GM18502 (cell line): Measurements from ENCODE around the gene XPR1.
A peak's percentile ranks its signal among the peaks of the same experiment; 100 is the strongest.

ENCODE experiments used
- ATAC-seq: cut with Tn5 transposase; IDR thresholded peaks from one replicate; pipeline ENCODE4 v1.9.1; 2021; ENCODE audit warnings: mild to moderate bottlenecking; ENCODE audit not compliant: unreplicated experiment, poor library complexity

XPR1 gene

DNA sequence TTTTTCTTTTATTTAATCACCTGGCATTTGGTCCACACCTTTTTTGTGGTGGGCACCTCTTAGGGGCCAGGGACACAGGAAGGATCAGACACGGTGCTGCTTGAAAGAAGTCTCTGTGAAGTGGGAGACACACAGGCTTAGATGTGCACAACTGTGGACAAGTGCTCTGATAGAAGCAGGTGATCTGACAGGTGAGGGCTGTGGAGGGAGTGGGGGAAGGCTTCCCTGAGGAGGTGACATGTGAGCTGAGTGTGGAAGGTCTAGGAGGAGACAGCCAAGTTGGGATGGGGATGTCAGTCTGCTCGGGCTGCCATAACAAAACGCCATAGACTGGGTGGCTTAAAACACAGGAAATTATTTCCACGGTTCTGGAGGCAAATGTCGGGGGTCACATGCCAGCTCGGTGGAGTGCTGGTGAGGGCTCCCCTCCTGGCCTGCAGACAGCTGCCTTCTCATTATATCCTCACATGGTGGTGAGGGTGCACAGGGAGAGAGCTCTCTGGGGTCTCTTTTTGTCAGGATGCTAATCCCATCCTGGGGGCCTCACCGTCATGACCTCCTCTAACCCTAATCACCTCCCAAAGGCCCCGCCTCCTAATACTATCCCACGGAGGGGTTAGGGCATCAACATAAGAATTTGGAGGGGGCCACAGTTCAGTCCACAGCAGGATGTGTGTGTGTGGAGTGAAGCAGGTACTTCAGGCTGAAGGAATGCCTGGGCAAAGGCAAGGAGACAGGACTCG lies 275.7 kb downstream of the XPR1 start:
- ATAC-seq, result no peak

DNA sequence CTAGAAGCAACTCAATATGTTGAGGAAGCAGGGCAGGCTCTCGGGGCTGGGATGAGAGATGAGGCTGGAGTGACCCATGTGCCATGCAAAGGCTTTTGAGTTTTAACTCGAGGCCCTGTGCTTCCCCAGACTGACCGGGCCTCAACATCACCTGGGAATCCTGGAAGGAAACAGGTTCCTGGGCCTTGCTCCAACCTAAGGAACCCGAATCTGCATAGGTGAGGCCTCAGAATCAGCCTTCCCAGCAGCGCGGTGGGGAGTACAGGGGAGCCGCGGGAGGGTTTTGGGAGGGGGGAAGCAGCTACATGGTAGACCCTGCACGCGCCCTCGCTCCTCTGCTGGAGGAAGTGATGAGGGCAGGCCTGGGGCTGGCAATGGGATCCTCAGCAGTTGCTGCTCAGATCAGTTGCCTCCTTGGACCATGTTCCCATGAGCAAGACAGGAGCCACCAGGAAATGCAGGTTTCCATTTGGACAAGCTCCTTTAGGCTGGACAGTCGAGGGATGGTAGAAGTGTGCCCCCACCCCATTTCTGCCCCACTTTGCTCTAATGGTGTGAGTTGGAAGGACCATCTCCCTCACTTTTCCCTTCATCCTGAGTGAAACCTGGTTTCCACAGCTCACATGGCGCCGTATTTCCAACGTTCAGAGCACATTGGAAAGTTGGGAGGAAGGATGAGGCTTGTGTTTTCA lies 276.4 kb downstream of the XPR1 start:
- ATAC-seq, result no peak

GRCh38 chr1:180909005-180909414 lies 277.2 kb downstream of the XPR1 start:
- ATAC-seq, result peak; percentile 42

- peak; percentile 46 for ATAC-seq
Measured at GRCh38 chr1:180909462-180909976, 277.7 kb downstream of the XPR1 start.

DNA sequence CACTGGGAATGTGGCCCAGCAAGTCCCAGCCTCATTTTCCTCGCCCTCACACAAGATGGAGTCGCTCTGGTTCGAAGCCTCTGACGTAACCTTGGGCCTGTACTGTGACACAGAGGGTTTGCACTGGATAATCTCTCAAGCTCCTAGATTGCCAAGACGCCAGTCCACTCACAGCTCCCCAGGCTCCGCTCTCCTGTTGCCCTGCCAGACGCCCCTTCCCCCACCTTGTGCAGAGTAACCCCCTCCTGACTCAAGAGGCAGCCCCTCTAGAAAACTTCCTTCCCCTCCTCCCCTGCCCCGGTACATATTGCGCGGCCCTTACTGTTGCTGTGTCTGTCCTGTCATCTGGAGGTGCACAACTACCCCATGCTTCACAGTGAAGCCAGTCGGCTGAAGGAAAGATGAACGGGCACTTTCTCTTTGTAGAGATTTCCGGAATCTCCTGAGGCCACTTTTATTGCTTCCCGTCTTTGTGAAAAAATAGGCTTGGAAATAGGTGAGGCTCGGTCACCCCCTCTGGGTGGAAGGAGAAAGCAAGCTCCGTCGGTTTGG lies 279.9 kb downstream of the XPR1 start:
- no peak for ATAC-seq

DNA sequence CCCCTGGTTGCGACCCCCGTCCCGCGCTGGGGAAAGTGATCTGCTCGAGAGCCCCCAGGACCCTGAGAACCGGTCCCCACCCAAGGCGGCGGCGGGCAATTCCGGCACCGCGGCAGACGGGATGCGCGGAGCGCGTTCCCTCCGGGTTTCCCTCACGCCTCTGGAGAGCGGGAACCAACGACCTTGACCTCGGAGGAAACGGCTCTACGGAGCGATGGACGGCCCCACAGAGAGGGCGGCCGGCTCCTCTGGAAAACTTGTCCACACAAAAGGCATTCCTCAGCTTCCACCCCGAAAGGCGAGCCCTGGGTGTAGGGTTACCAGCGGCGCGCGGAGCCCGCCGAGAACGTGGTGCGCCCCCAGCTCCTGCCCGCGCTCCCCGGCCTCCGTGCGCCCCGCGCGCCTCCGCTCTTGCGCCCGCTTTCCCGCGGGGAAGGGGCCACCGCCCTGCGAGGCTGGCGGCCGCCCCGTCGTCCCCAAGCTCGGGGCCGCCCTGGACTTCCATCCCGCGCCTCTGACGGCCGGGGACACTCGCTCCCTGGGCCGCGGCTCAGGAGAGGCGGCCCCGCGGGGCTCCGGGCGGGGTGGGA lies 280.5 kb downstream of the XPR1 start:
- ATAC-seq, result no peak

- no peak for ATAC-seq
Measured at GRCh38 chr1:180912801-180913565, 281.2 kb downstream of the XPR1 start, which contains the start of gene KIAA1614. Gene KIAA1614 (plus strand): TSS chr1:180912897. CDS start chr1:180913244, 347 bp downstream.

DNA sequence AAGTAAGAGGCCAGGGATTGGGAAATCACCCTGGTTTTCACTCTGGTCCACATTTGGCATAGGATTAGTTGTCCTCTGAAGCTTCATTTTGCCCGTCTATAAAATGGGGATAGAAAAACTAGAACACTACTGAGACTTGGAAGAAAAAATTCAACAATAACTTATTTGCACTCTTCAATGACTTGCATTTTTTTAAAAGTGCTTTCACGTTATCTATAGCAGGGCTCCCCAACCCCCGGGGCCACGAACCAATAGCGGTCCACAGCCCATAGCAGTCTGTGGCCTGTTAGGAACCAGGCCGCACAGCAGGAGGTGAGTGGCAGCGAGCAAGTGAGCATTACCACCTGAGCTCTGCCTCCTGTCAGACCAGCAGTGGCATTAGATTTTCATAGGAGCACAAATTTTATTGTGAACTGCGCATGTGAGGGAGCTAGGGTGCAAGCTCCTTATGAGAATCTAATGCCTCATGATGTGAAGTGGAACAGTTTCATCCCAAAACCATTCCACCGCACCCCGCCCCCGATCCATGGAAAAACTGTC lies 283.7 kb downstream of the XPR1 start:
- ATAC-seq, result no peak

DNA sequence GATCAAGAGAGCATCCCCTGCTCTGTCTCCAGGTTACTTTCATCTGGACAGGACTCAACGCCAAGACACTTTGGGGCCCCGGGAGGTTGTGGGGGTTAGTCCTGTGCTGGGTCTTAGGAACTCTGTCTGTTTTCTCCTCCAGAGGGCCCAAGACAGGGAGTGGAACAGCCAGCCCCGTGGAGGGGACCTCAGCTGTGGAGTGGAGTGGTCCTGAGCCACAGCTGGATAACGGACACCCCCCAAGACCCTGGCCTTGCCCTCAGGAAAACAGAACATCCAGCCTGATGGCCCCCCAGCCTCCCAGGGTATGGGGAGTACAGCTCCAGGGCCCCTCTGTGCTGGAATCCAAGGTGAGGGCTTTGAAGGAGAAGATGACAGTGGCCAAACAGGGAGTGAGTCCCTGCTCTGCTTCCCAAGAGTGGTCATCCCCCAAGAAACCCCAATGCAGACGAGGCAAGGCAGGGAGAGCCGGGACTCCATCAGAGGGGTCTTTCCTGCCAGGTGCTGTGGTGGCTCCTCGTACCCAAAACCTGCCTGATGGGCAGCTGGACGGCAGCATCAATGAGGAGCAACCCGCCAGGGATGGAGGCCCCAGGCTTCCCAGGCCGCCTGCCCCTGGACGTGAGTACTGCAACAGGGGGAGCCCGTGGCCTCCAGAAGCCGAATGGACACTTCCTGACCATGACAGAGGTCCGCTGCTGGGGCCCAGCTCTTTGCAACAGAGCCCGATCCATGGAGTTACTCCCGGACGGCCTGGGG lies 284.4 kb downstream of the XPR1 start:
- ATAC-seq, result no peak

DNA sequence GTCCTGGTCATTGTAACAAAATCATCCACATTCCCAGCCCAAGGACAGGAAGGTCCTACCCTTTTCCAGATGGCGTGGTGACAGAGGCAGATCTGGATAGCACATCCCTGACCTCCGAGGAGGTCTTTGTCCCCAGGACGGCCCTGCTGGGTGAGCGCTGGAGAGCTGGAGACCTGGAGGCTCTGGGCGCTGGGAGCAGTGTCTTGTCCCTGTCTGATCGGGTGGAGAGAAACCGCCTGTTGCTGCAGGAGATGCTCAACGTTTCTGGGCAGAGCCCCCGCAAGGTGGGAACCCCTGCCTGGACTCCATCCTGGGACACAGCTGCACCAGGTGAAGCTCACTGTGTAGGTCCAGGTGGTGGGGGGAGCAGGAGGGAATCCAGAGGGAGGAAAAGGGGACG lies 284.9 kb downstream of the XPR1 start:
- no peak for ATAC-seq

DNA sequence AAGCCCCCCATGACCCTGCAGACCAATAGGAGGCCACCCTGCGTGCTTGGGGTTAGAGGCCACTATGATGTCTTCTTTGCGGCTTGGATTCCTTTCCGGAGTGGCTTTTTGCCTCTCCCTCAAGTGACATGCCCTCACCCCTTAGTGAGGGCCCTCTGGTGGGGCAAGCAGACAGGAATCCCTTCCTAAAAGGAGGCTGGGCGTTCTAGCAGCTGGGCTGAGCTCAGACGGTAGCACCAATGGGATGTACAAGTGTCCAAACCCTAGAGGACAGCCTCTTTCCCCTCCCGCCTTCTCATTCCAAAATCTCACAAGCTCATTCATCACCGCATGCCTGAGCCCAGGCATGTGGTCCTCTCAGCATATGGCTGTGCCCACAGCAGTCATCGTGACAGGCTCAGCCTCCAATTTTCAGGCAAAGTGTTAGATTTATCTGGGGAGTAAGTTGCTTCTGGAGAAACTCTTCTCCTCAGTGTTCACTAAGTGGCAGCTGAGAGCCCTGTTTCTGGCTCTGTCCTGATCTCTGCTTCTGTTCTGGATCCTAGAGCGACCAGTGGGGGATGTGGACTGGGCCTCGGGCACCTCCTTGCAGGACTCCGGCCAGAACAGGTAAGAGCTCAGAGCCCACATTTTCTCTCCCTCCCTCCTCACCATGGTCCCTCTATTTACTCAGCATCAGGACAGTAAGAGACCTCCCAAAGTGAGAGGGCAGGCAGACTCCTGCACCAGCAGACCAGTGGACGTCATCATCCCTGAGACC lies 285.7 kb downstream of the XPR1 start:
- no peak for ATAC-seq

DNA sequence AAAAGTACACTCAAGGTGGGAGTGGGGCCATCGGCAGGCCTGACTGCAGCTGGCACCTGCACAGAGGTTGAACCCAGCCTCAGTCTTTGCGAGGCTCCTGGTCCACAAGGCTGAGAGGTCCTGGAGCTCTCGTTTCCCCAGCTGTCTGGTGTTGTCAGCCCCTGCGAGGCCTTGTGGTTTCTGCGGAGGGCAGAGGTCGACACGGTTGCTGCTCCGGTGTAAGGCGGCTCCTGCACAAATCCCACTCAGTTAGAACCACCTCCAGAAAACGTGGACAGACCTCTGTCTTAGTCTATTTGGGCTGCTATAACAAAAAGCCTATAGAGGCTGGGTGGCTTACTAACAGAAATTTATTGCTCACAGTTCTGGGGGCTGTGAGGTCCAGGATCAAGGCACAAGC lies 286.7 kb downstream of the XPR1 start:
- ATAC-seq, result no peak

DNA sequence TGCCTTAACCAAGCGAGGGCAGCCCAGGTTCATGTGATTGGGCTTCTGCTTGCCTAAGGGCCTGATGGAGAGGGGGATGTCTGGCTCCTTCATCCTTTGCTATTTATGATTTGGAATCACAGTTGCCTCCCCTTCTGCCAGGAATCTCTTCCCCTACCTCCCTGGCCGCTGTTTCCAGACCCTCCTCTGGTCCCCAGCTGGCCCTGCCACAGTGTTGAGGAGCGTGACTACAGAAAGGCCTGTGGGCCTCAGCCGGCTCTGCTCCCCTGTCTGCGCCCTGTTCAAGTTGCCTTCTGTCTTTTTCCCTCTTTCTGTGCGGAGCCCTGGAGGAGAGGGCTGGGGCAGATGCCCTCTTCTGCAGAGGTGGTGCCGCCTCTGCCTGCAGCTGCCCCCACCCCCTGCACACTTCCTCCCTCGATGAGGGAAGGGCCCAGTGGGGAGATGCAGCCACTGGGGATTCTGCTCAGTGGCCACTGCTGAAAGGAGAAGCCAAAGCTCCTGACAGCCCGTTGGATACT lies 287.4 kb downstream of the XPR1 start:
- ATAC-seq, result no peak

- ATAC-seq, result no peak
Measured at GRCh38 chr1:180920193-180920592, 288.4 kb downstream of the XPR1 start.

GRCh38 chr1:180920702-180921101 lies 288.9 kb downstream of the XPR1 start:
- no peak for ATAC-seq

DNA sequence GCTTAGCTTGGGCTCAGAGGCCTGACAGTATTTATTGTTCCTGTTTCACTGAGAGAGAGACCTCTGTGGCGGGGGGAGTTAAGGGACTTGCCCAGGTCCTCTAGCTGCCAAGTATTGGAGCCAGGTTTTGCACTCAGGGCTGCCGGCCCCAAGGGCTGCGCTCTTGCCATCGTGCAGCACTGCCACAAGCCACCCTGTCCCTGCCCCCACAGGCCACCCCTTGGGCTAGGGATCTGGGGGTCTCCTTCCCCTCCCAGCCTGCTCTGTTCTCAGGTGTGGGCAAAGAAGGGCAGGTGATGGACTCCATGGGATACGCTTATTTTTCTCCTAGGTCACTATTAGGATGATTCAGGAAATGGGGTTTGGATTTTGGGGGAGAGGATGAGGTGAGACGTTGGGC lies 289.6 kb downstream of the XPR1 start:
- no peak for ATAC-seq

- ATAC-seq, result no peak
Measured at GRCh38 chr1:180921891-180922630, 290.2 kb downstream of the XPR1 start.

DNA sequence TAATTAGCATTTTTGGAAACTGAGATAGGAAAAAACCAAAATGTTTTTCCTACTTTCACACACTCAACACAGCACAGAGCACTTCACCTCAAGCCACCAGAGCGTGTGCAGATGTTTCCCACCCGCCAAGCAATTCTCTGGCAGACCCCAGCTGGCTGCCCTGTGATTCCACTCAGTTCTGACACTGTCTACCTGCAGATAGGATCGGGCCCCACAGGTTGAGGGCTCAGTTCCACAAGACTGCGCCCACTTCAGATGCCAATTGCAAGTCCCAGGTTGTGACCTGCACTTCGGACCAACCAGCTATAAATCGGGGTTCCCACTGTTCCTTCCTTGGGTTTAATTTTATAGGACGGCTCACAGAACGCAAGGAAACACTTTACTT lies 290.8 kb downstream of the XPR1 start:
- ATAC-seq, result no peak
